CD14-positive monocyte (primary cell): ENCODE data around the gene MEIS1. TPM values are rescaled to one million over a fixed set of nuclear protein-coding genes. Genes with fewer than 3 reads are reported as not detected.

Source experiments
- DNase-seq, 3 donors: peaks; one replicate each; pipeline ENCODE4 v3.0.0-alpha.2; 2011 to 2022
- H2AFZ ChIP-seq: 2 replicates; pipeline ENCODE4 v1.6.0; 2012; ENCODE audit warnings: mild to moderate bottlenecking, low read depth, low read length, inconsistent platforms; ENCODE audit not compliant: insufficient read depth, poor library complexity, severe bottlenecking
- H3K27ac ChIP-seq, 2 donors: 1 replicate in 1 of 2; 2 replicates in 1 of 2; pipeline ENCODE4 v1.5.1; 2012 to 2013; ENCODE audit warnings: low read length in 2 of 2, control low read depth in 1 of 2, inconsistent platforms in 1 of 2, low read depth in 1 of 2, mild to moderate bottlenecking in 1 of 2
- H3K27me3 ChIP-seq, 2 donors: one replicate each; pipeline versions ENCODE4 v1.6.0 to v1.6.1; 2011 to 2013; ENCODE audit warnings: low read length in 2 of 2; ENCODE audit not compliant: control insufficient read depth in 2 of 2, insufficient read depth in 2 of 2
- H3K36me3 ChIP-seq, 2 donors: replicated peaks in 1 of 2; 1 replicate in 1 of 2; 2 replicates in 1 of 2; pipeline versions ENCODE4 v1.5.1 to v1.6.1; 2012 to 2013; ENCODE audit warnings: low read length in 2 of 2, control low read depth in 1 of 2, inconsistent platforms in 1 of 2, mild to moderate bottlenecking in 1 of 2; ENCODE audit not compliant: insufficient read depth in 2 of 2, control insufficient read depth in 1 of 2
- H3K4me1 ChIP-seq, 2 donors: 1 replicate in 1 of 2; 2 replicates in 1 of 2; pipeline versions ENCODE4 v1.5.1 to v1.6.1; 2012 to 2013; ENCODE audit warnings: low read length in 2 of 2, control low read depth in 1 of 2, inconsistent platforms in 1 of 2, mild to moderate bottlenecking in 1 of 2, moderate library complexity in 1 of 2; ENCODE audit not compliant: insufficient read depth in 2 of 2, control insufficient read depth in 1 of 2
- H3K4me2 ChIP-seq: replicated peaks from 2 replicates; pipeline ENCODE3; 2012; ENCODE audit warnings: low read length, moderate library complexity, mild to moderate bottlenecking; ENCODE audit not compliant: poor library complexity, severe bottlenecking; ENCODE audit errors: extremely low read depth
- H3K4me3 ChIP-seq, 3 experiments: fragments of 200-600 bp in 1 of 3; sonication (generic) in 1 of 3; replicated peaks in 1 of 3; 1 replicate in 2 of 3; 2 replicates in 1 of 3; pipeline ENCODE4 v1.5.1; 2011 to 2013; ENCODE audit warnings: low read length in 3 of 3, mild to moderate bottlenecking in 3 of 3, control low read depth in 2 of 3, low read depth in 2 of 3, inconsistent platforms in 1 of 3, moderate library complexity in 1 of 3
- H3K79me2 ChIP-seq: 2 replicates; pipeline ENCODE4 v1.6.0; 2012; ENCODE audit warnings: mild to moderate bottlenecking, control low read depth, inconsistent platforms, low read length, moderate library complexity; ENCODE audit not compliant: insufficient read depth
- H3K9ac ChIP-seq: 2 replicates; pipeline ENCODE4 v1.6.0; 2017; ENCODE audit warnings: low read length, mild to moderate bottlenecking; ENCODE audit not compliant: insufficient read depth, poor library complexity, severe bottlenecking
- H3K9me3 ChIP-seq, 2 donors: replicated peaks in 1 of 2; 1 replicate in 1 of 2; 2 replicates in 1 of 2; pipeline versions ENCODE4 v1.5.1 to v1.6.1; 2012 to 2013; ENCODE audit warnings: low read length in 2 of 2, control low read depth in 1 of 2; ENCODE audit not compliant: control insufficient read depth in 1 of 2, insufficient read depth in 1 of 2
- H4K20me1 ChIP-seq: 2 replicates; pipeline ENCODE4 v1.6.0; 2012; ENCODE audit warnings: mild to moderate bottlenecking, low read length, control low read depth, moderate library complexity; ENCODE audit not compliant: insufficient read depth
- H3K27ac Mint-ChIP-seq, 7 donors: one replicate each; pipeline ENCODE4 v1.8.0; 2020; ENCODE audit warnings: mild to moderate bottlenecking in 7 of 7, mixed read lengths in 7 of 7, moderate library complexity in 6 of 7, inconsistent platforms in 2 of 7
- H3K27me3 Mint-ChIP-seq, 3 donors: one replicate each; pipeline ENCODE4 v1.8.0; 2021 to 2022; ENCODE audit warnings: low read depth in 3 of 3, mild to moderate bottlenecking in 3 of 3, mixed read lengths in 3 of 3, moderate library complexity in 3 of 3, inconsistent platforms in 1 of 3
- H3K36me3 Mint-ChIP-seq, 2 donors: one replicate each; pipeline ENCODE4 v1.8.0; 2020; ENCODE audit warnings: mixed read lengths in 2 of 2, inconsistent platforms in 1 of 2, mild to moderate bottlenecking in 1 of 2
- H3K4me1 Mint-ChIP-seq: one replicate; pipeline ENCODE4 v1.8.0; 2020; ENCODE audit warnings: mild to moderate bottlenecking, mixed read lengths
- H3K4me3 Mint-ChIP-seq, 2 donors: one replicate each; pipeline ENCODE4 v1.8.0; 2020; ENCODE audit warnings: mild to moderate bottlenecking in 2 of 2, mixed read lengths in 2 of 2, moderate library complexity in 1 of 2
- H3K9me3 Mint-ChIP-seq, 7 donors: one replicate each; pipeline ENCODE4 v1.8.0; 2020 to 2022; ENCODE audit warnings: mixed read lengths in 7 of 7, mild to moderate bottlenecking in 6 of 7, moderate library complexity in 6 of 7, inconsistent platforms in 2 of 7
- CTCF ChIP-seq: fragments of 200-600 bp; IDR thresholded peaks from one replicate; pipeline ENCODE4 v1.8.0; 2022; ENCODE audit warnings: antibody characterized with exemption, mild to moderate bottlenecking
- whole genome bisulfite sequencing: methylation state at CpG from one replicate; pipeline ENCODE4 v1.1.5; 2013; ENCODE audit warnings: missing lambda C conversion rate; ENCODE audit not compliant: insufficient coverage; 5-methylcytosine and 5-hydroxymethylcytosine counted together
- intact Hi-C, 2 donors: fragments of 100-400 bp; cut with micrococcal nuclease; formaldehyde crosslinking; loops; one replicate each; pipeline versions ENCODE4 v1.15.0 to v1.15.1; 2023
- polyA plus RNA-seq, 3 donors: library from polyadenylated mRNA; depleted of rRNA in 1 of 3; unstranded in 2 of 3; stranded (reverse) in 1 of 3; fragments of 300-500 nt in 2 of 3; fragments of >200 nt in 1 of 3; fragmentation: Illumina TruSeq in 2 of 3; gene quantifications; 1 replicate in 2 of 3; 2 replicates in 1 of 3; pipeline ENCODE4 v1.2.3, GENCODE V29; 2012 to 2021

The MEIS1 gene
- polyA plus RNA-seq, 3 donors, result 0.09 to 0.40 TPM; not detected in 1

GRCh38 chr2:66521291-66521922 is 86.5 kb downstream of the MEIS1 start:
- H3K79me2 ChIP-seq, result no peaks in the 10 kb centered on the region
- no peaks in the 10 kb centered on the region for H3K36me3 Mint-ChIP-seq
- peaks cover 0 to 2% (median 0%) of the 10 kb centered on the region in 3 donors for H3K27me3 Mint-ChIP-seq
- no peak overlapping the region for H3K4me3 ChIP-seq
- no peak overlapping the region for H3K4me3 Mint-ChIP-seq
- intact Hi-C loops, result no loop called here
- no peaks in the 10 kb centered on the region for H3K9me3 Mint-ChIP-seq
- H3K36me3 ChIP-seq, result no peaks in the 10 kb centered on the region
- H3K9ac ChIP-seq, result no peak overlapping the region
- TF ChIP-seq CTCF, result no peak
- no peaks in the 10 kb centered on the region for H3K4me1 ChIP-seq
- WGBS, result no CpG with 5 or more reads among the region's 7 CpGs
- no peak overlapping the region for H3K4me2 ChIP-seq
- no peak overlapping the region for H3K27ac ChIP-seq
- H3K4me1 Mint-ChIP-seq, result peaks cover 1% of the 10 kb centered on the region
- H3K9me3 ChIP-seq, result no peaks in the 10 kb centered on the region
- H4K20me1 ChIP-seq, result no peaks in the 10 kb centered on the region
- no peak for DNase-seq
- H3K27ac Mint-ChIP-seq, result no peak overlapping the region
- no peak overlapping the region for H2AFZ ChIP-seq
- H3K27me3 ChIP-seq, result no peaks in the 10 kb centered on the region

GRCh38 chr2:66522611-66523376 is 87.9 kb downstream of the MEIS1 start:
- H3K27me3 ChIP-seq, result no peaks in the 10 kb centered on the region
- no peaks in the 10 kb centered on the region for H3K36me3 ChIP-seq
- H2AFZ ChIP-seq, result no peak overlapping the region
- H3K4me1 Mint-ChIP-seq, result peaks cover 1% of the 10 kb centered on the region
- WGBS, result 40% methylated on average over 2 of the region's 6 CpGs
- no peaks in the 10 kb centered on the region for H3K9me3 Mint-ChIP-seq
- no peak overlapping the region for H3K4me3 ChIP-seq
- H3K9me3 ChIP-seq, result no peaks in the 10 kb centered on the region
- no peak overlapping the region for H3K4me3 Mint-ChIP-seq
- H3K27me3 Mint-ChIP-seq, result peaks cover 0 to 2% (median 0%) of the 10 kb centered on the region in 3 donors
- no peaks in the 10 kb centered on the region for H3K4me1 ChIP-seq
- TF ChIP-seq CTCF, result no peak
- no peak overlapping the region for H3K27ac Mint-ChIP-seq
- no peak overlapping the region for H3K9ac ChIP-seq
- intact Hi-C loops, result no loop called here
- no peak overlapping the region for H3K4me2 ChIP-seq
- no peaks in the 10 kb centered on the region for H4K20me1 ChIP-seq
- DNase-seq, result no peak
- no peaks in the 10 kb centered on the region for H3K36me3 Mint-ChIP-seq
- no peaks in the 10 kb centered on the region for H3K79me2 ChIP-seq
- H3K27ac ChIP-seq, result no peak overlapping the region
